HG03565 (cell line): ENCODE results near the gene VWC2L.

ENCODE experiments used
- ATAC-seq: cut with Tn5 transposase; IDR thresholded peaks from one replicate; pipeline ENCODE4 v1.9.1; 2021; ENCODE audit warnings: mild to moderate bottlenecking, moderate library complexity; ENCODE audit not compliant: unreplicated experiment

VWC2L gene

DNA sequence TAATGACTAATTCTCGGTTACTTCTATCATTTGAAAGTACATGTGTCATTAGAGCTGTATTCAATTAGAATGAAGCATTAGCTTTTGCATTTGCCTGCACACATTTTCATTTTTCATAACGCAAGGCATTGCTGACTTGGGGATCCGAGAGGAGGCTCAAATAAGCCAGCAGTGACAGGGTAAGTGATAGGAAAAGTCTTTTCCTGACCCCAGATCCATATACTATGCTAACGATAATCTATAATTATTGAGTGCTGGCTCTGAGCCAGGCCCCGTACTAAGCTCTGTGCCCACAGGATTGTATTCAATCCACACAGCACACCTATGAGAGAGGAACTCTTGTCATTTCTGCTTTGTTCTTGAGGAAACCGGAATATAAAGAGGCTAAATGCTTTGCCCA, 168.2 kb downstream of the VWC2L start:
- no peak for ATAC-seq

GRCh38 chr2:214587442-214587841, 176.6 kb downstream of the VWC2L start:
- ATAC-seq = no peak

DNA sequence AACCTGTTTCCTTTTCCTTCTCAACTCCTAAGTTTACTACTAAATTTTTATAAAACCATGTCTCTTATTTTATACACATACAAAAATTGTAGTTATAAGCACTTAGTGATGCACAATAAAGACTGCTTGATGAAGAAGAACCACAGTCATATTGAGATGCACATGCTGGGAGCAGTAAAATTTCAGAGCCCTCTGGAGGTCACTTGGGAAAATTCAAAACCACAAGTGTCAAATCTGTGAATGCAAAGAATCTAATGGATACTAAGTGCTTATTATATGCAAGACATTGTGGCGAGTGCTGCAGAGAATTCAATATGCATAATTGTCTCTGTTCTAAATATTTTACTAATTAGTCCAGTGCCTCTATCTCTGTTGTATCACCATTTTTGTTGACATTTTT, 180.5 kb downstream of the VWC2L start:
- ATAC-seq = no peak

DNA sequence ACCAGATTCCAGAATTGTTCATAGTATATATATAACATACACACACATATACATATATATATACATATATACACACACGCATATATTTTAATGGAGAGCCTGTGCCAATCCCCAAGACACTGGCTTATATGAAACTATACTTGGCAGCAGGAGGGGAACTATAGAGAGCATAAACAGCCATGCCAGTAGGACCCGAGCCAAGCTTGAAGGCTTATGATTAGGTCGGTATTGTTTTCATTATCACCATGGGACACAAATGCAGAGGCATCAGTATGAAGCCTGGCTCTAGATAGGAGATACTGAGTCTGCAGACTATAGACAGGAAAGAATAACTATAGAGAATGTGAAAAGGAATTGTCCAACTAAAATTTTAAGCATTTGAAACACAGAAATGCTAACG, 181.2 kb downstream of the VWC2L start:
- ATAC-seq = no peak

DNA sequence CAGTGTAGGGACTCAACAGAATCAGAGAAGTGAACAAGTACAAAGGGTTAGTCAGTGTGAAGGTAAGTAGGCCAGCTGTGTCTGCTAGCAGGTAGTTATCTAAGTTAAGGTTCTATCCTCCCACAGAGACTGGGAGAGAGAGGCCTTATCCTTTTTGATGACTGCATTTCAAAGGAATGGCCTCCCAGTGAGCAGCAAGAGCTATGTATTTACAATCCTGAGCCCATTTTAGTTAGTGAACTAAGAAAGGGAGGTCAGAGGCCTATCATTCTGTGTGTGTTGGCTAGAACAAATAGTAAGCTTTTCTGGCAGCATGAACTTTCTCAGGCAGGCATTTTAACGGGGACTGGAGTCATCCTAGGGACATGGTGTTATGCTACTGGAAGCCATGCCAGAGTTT, 182.9 kb downstream of the VWC2L start:
- ATAC-seq = no peak

GRCh38 chr2:214601852-214602633, 191.2 kb downstream of the VWC2L start:
- ATAC-seq = no peak

DNA sequence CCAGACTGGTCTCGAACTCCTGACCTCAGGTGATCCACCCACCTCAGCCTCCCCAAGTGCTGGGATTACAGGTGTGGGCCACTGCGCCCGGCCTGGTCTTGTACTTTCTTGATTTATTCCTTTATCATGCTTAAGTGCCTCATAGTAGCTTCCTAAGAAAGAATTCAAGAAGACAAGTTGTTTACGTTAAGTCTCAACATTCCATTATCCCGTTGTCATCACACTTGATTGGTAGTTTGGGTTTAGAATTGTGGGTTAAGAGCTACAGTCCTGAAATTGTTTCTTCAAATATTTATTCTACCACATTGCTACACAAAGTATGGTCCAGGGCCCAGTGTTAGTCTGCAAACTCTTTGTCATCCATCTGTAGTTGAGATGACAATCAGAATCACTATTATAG, 194.0 kb downstream of the VWC2L start:
- no peak for ATAC-seq

DNA sequence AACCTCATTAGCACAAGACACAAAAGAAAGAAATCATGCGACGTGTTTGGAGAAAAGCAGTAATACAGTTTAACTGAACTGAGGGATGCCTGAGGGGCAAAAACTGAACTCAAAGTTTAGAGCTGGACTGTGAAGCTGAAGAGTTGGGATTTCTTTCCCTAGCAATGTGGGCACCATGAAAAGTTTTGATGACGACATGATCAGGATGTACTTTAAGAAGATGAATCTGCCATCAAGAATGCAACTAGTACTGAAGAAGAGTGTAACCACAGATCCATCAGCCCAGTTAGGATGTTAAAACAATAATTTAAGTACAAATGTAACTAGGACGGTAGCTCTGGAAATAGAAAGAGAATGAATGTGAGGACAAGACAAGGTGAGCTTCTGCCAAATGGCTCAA, 196.2 kb downstream of the VWC2L start:
- no peak for ATAC-seq

GRCh38 chr2:214611015-214611414, 200.2 kb downstream of the VWC2L start:
- no peak for ATAC-seq

DNA sequence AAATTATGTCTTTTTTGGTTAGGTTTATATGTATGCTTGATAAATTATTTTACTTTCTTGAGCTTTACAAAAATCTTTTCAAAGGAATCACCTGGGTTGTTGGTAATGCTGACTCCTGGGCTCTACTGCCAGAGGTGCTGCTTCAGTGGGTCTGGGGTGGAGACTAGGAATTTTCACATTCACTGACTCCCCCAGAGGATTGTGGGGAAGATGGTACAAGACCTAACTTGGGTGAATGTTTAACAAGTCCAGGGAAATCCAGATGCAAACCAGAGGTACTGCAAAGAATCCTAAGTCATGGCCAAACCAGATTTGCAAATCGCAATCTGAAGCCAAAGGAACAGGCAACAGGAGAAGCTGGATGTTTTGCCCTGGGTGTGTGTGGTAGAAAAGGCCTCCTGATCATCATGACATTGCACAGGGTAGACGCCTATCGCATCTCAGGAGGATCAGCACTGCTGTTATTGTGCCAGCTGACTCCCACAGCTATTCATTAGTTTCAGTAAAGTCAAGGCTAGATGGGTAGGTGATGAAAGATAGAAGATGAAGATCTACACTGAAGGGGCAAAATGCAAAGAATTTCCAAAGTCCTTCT, 213.4 kb downstream of the VWC2L start:
- ATAC-seq = no peak

- no peak for ATAC-seq
These were observed 217.2 kb downstream of the VWC2L start for GRCh38 chr2:214628091-214628490.
